HCT116 (cell line): Measurements from ENCODE around the gene PCP4. TPM values are rescaled to one million over a fixed set of nuclear protein-coding genes. Genes with fewer than 3 reads are reported as not detected.

Experiments
- ATAC-seq: fragments of 200-7000 bp; cut with Tn5 transposase; 2 replicates; pipeline ENCODE4 v1.9.1; 2020; ENCODE audit warnings: mild to moderate bottlenecking, moderate library complexity
- BruUV-seq: library from RNA; stranded (reverse); fragments of 400-500 nt; replicated peaks from 2 replicates; lab custom pipeline; 2021; lab: Mats Ljungman, UMichigan
- CTCF ChIA-PET: fragments of 300-600 bp; sonication (Branson Sonifier 250); formaldehyde crosslinking; loops from one replicate; lab custom pipeline; 2021; ENCODE audit warnings: antibody characterized with exemption; lab: Charles Lee
- POLR2A ChIA-PET: fragments of 300-600, 350-600 bp; sonication (Branson Sonifier 250); formaldehyde crosslinking; loops from one replicate; lab custom pipeline; 2021; ENCODE audit warnings: antibody characterized with exemption; lab: Charles Lee
- RAD21 ChIA-PET, 2 experiments: fragments of 300-600 bp; sonication (Branson Sonifier 250); formaldehyde crosslinking; loops; one replicate each; lab custom pipeline; 2023; ENCODE audit warnings: low total read pairs in 2 of 2; ENCODE audit not compliant: uncharacterized antibody in 2 of 2, unreplicated experiment in 2 of 2, low non-redundant PET in 1 of 2; lab: Charles Lee
- DNase-seq: peaks from one replicate; pipeline ENCODE4 v3.0.0-alpha.2; 2010; ENCODE audit warnings: low read depth, low spot score
- H2AFZ ChIP-seq: fragments of 200-600 bp; shearing (Covaris generic), sonication (generic); 2 replicates; pipeline ENCODE4 v1.6.1; 2017; ENCODE audit warnings: low read depth, mixed run types, mixed read lengths, antibody characterized with exemption, low read length; ENCODE audit not compliant: poor library complexity, severe bottlenecking
- H3K27ac ChIP-seq: 2 replicates; pipeline ENCODE4 v1.5.1; 2012; ENCODE audit warnings: low read depth, low read length
- H3K27me3 ChIP-seq: fragments of 200-600 bp; sonication (generic); 2 replicates; pipeline ENCODE4 v1.6.1; 2016; ENCODE audit warnings: mixed run types, low read length, mixed read lengths; ENCODE audit not compliant: insufficient read depth
- H3K36me3 ChIP-seq, 2 experiments: fragments of 200-500 bp in 1 of 2; fragments of 200-600 bp in 1 of 2; sonication (Bioruptor generic) in 1 of 2; sonication (generic) in 1 of 2; 2 replicates each; pipeline versions ENCODE4 v1.5.1 to v1.6.1; 2014 to 2016; ENCODE audit warnings: low read length in 2 of 2, inconsistent platforms in 1 of 2, mixed read lengths in 1 of 2, mixed run types in 1 of 2; ENCODE audit not compliant: insufficient read depth in 2 of 2, control insufficient read depth in 1 of 2
- H3K4me1 ChIP-seq, 2 experiments: fragments of 200-600 bp in 1 of 2; sonication (generic) in 1 of 2; 2 replicates each; pipeline versions ENCODE4 v1.5.1 to v1.6.1; 2012 to 2017; ENCODE audit warnings: low read length in 2 of 2, inconsistent platforms in 1 of 2, mild to moderate bottlenecking in 1 of 2, mixed read lengths in 1 of 2, mixed run types in 1 of 2, moderate library complexity in 1 of 2; ENCODE audit not compliant: insufficient read depth in 2 of 2, control insufficient read depth in 1 of 2
- H3K4me2 ChIP-seq: fragments of 200-600 bp; sonication (generic); 2 replicates; pipeline ENCODE4 v1.6.1; 2017; ENCODE audit warnings: mixed run types, low read length, mixed read lengths
- H3K4me3 ChIP-seq, 2 experiments: fragments of 200-600 bp in 1 of 2; sonication (generic) in 1 of 2; replicated peaks in 1 of 2; 2 replicates each; pipeline ENCODE4 v1.5.1; 2011 to 2016; ENCODE audit warnings: low read length in 2 of 2, control low read depth in 1 of 2, low read depth in 1 of 2, mild to moderate bottlenecking in 1 of 2, mixed read lengths in 1 of 2, mixed run types in 1 of 2
- H3K79me2 ChIP-seq: fragments of 200-600 bp; sonication (generic); 2 replicates; pipeline ENCODE4 v1.6.1; 2017; ENCODE audit warnings: mild to moderate bottlenecking, mixed run types, low read length, moderate library complexity, mixed read lengths; ENCODE audit not compliant: insufficient read depth
- H3K9ac ChIP-seq: fragments of 200-600 bp; sonication (generic); 2 replicates; pipeline ENCODE4 v1.6.1; 2016; ENCODE audit warnings: low read length, mixed read lengths
- H3K9me2 ChIP-seq: fragments of 200-600 bp; sonication (generic), shearing (Covaris generic); 2 replicates; pipeline ENCODE4 v1.6.1; 2017; ENCODE audit warnings: mixed run types, mild to moderate bottlenecking, moderate library complexity; ENCODE audit not compliant: insufficient read depth
- H3K9me3 ChIP-seq, 2 experiments: fragments of 200-500 bp in 1 of 2; fragments of 200-600 bp in 1 of 2; sonication (Bioruptor generic) in 1 of 2; sonication (generic) in 1 of 2; 2 replicates each; pipeline ENCODE4 v1.6.1; 2014 to 2017; ENCODE audit warnings: low read length in 2 of 2, mixed read lengths in 2 of 2, inconsistent platforms in 1 of 2, low read depth in 1 of 2, mild to moderate bottlenecking in 1 of 2, mixed run types in 1 of 2, moderate library complexity in 1 of 2; ENCODE audit not compliant: control insufficient read depth in 1 of 2, insufficient read depth in 1 of 2
- H4K20me1 ChIP-seq: fragments of 200-600 bp; sonication (generic), shearing (Covaris generic); 2 replicates; pipeline ENCODE4 v1.6.1; 2017; ENCODE audit warnings: mixed run types, mild to moderate bottlenecking, moderate library complexity; ENCODE audit not compliant: insufficient read depth
- CEBPB ChIP-seq: IDR thresholded peaks from 2 replicates; pipeline ENCODE4 v1.6.1; 2012; ENCODE audit warnings: low read depth
- EGR1 ChIP-seq: IDR thresholded peaks from 2 replicates; pipeline ENCODE4 v1.6.1; 2012; ENCODE audit warnings: low read depth
- ELF1 ChIP-seq: IDR thresholded peaks from 2 replicates; pipeline ENCODE4 v1.6.1; 2012; ENCODE audit warnings: low read depth, borderline replicate concordance
- EZH2 ChIP-seq: fragments of 200-600 bp; sonication (generic); IDR thresholded peaks from 2 replicates; pipeline ENCODE4 v1.6.1; 2017; ENCODE audit warnings: antibody characterized with exemption, mixed run types
- JUND ChIP-seq: IDR thresholded peaks from 2 replicates; pipeline ENCODE4 v1.6.1; 2012
- POLR2A ChIP-seq: IDR thresholded peaks from 2 replicates; pipeline ENCODE4 v1.7.0; 2011; ENCODE audit warnings: borderline replicate concordance; ENCODE audit not compliant: insufficient read depth, insufficient read length; ENCODE audit errors: extremely low read depth
- POLR2AphosphoS5 ChIP-seq: IDR thresholded peaks from 2 replicates; pipeline ENCODE4 v1.6.1; 2011; ENCODE audit warnings: mild to moderate bottlenecking, low read depth, low read length, moderate library complexity
- RAD21 ChIP-seq: IDR thresholded peaks from 2 replicates; pipeline ENCODE4 v1.6.1; 2012; ENCODE audit warnings: low read depth, mild to moderate bottlenecking
- SIN3A ChIP-seq: IDR thresholded peaks from 2 replicates; pipeline ENCODE4 v1.6.1; 2012; ENCODE audit warnings: low read depth
- SP1 ChIP-seq: IDR thresholded peaks from 2 replicates; pipeline ENCODE4 v1.6.1; 2012; ENCODE audit warnings: low read depth
- SRF ChIP-seq: IDR thresholded peaks from 2 replicates; pipeline ENCODE4 v1.6.1; 2012; ENCODE audit warnings: low read depth
- YY1 ChIP-seq: IDR thresholded peaks from 2 replicates; pipeline ENCODE4 v1.6.1; 2011; ENCODE audit warnings: low read length, low read depth, moderate library complexity, mild to moderate bottlenecking; ENCODE audit not compliant: insufficient replicate concordance; ENCODE audit errors: extremely low read depth
- ZFX ChIP-seq: fragments of 450-650 bp; IDR thresholded peaks from 2 replicates; pipeline ENCODE4 v1.6.1; 2017
- ZNF274 ChIP-seq: fragments of 200-500 bp; sonication (Bioruptor generic); IDR thresholded peaks from 2 replicates; pipeline ENCODE4 v1.6.1; 2014; ENCODE audit warnings: mild to moderate bottlenecking, low read depth, low read length, inconsistent platforms
- intact Hi-C: fragments of 100-400 bp; cut with micrococcal nuclease; formaldehyde crosslinking; loops from 2 replicates; pipeline ENCODE4 v1.10.0; 2022
- total RNA-seq: library from RNA; stranded (reverse); gene quantifications from one replicate; pipeline ENCODE4 v1.2.1, GENCODE V29; 2021; ENCODE audit not compliant: unreplicated experiment
- TF ChIP-seq, protein P1 (sequence below): IDR thresholded peaks from 2 replicates; pipeline ENCODE4 v1.6.1; 2012
- TF ChIP-seq, protein P2 (sequence below): IDR thresholded peaks from 2 replicates; pipeline ENCODE4 v1.6.1; 2011; ENCODE audit warnings: mild to moderate bottlenecking, low read length, moderate library complexity; ENCODE audit not compliant: insufficient replicate concordance; ENCODE audit errors: extremely low read depth

The PCP4 gene
- total RNA-seq, 1 experiment from 2014 or later = not detected

DNA sequence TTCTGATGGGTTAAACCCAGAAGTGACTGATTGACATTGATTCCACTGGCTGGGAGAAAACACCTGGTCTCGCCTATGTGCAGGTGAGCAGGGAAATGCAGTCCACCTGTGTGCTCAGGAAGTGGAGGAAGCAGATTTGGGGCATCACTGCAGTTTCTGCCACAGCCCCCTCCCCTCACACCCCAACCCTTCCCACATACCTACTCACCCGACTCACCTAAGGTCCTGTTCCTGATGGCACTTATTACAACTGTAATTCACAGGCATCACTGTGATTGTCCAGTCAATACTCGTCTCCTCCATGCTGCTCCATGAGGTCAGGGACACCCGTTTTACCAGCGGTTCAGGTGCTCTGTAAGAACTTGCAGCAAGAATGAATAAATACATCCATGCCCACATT lies 68.5 kb downstream of the PCP4 start:
- TF ChIP-seq POLR2A = no peak
- TF ChIP-seq, protein P1, sequence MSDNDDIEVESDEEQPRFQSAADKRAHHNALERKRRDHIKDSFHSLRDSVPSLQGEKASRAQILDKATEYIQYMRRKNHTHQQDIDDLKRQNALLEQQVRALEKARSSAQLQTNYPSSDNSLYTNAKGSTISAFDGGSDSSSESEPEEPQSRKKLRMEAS = no peak
- TF ChIP-seq SIN3A = no peak
- no peak for TF ChIP-seq ZFX
- TF ChIP-seq POLR2AphosphoS5 = no peak
- TF ChIP-seq, protein P2, sequence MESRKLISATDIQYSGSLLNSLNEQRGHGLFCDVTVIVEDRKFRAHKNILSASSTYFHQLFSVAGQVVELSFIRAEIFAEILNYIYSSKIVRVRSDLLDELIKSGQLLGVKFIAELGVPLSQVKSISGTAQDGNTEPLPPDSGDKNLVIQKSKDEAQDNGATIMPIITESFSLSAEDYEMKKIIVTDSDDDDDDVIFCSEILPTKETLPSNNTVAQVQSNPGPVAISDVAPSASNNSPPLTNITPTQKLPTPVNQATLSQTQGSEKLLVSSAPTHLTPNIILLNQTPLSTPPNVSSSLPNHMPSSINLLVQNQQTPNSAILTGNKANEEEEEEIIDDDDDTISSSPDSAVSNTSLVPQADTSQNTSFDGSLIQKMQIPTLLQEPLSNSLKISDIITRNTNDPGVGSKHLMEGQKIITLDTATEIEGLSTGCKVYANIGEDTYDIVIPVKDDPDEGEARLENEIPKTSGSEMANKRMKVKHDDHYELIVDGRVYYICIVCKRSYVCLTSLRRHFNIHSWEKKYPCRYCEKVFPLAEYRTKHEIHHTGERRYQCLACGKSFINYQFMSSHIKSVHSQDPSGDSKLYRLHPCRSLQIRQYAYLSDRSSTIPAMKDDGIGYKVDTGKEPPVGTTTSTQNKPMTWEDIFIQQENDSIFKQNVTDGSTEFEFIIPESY = no peak
- TF ChIP-seq RAD21 = no peak
- TF ChIP-seq CEBPB = no peak
- H3K27ac ChIP-seq = no peak overlapping the region
- H3K4me2 ChIP-seq = no peak overlapping the region
- POLR2A ChIA-PET = no interaction called here
- CTCF ChIA-PET = no interaction called here
- DNase-seq = no peak
- RAD21 ChIA-PET = no interaction called here
- peaks cover 0 to 3% of the 10 kb centered on the region in 2 experiments; a peak in 1 of 4 replicates for H3K9me3 ChIP-seq
- no peaks in the 10 kb centered on the region for H3K27me3 ChIP-seq
- no peak for ATAC-seq
- intact Hi-C loops = no loop called here
- no peak overlapping the region for H3K4me3 ChIP-seq
- H3K9me2 ChIP-seq = no peaks in the 10 kb centered on the region
- H3K4me1 ChIP-seq = no peaks in the 10 kb centered on the region
- no peaks in the 10 kb centered on the region for H4K20me1 ChIP-seq
- BruUV-seq = no TSS peak
- H2AFZ ChIP-seq = no peak overlapping the region
- H3K36me3 ChIP-seq = no peaks in the 10 kb centered on the region
- no peak overlapping the region for H3K9ac ChIP-seq
- H3K79me2 ChIP-seq = no peaks in the 10 kb centered on the region

DNA sequence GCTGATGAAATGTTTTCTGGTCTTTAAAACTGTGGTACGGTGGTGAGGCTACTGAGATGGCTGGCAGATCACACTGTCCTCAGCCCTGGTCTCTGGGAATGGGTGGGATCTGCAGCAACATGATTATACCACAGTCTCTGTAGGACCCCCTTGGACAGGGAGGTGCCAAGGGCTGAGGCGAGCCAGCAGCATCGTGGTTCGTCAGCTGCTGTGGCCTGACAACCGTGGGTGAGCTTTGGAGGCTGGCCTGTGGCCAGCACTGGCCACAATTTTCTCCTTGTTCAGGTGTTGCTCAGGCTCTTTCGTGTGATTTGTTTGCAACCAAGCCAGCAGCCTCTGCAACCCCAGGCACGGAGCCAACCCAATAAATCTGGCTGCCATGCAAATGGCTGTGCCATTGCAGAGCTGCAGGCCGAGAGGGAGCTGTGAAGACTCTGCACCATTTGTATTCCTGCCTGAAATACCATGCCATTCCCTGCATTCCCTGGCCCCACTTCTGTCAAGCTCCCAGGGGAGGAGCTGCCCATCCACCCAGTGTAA lies 70.9 kb downstream of the PCP4 start:
- Histone ChIP-seq H3K4me1 (no peaks in the 10 kb centered on the region), H3K27me3 (no peaks in the 10 kb centered on the region), H3K36me3 (no peaks in the 10 kb centered on the region), H2AFZ (no peak overlapping the region), H3K9me2 (no peaks in the 10 kb centered on the region), H3K4me3 (no peak overlapping the region), H3K9ac (no peak overlapping the region), H3K9me3 (peaks cover 0 to 7% of the 10 kb centered on the region in 2 experiments; a peak in 2 of 4 replicates), H4K20me1 (no peaks in the 10 kb centered on the region), H3K79me2 (no peaks in the 10 kb centered on the region), H3K4me2 (no peak overlapping the region), H3K27ac (no peak overlapping the region)
- DNase-seq (no peak), ATAC-seq (no peak)
- CTCF ChIA-PET = no interaction called here
- no TSS peak for BruUV-seq
- intact Hi-C loops = no loop called here
- POLR2A ChIA-PET = no interaction called here
- TF ChIP-seq EZH2 (no peak), ZNF274 (no peak), RAD21 (no peak), ELF1 (no peak), YY1 (no peak), SRF (no peak), EGR1 (no peak), JUND (no peak), SP1 (no peak), POLR2AphosphoS5 (no peak)
- TF ChIP-seq, protein P1 = no peak
- RAD21 ChIA-PET = no interaction called here
